Endothelial cell of umbilical vein (primary cell): ENCODE results near the gene LRRC41.

Experiments
- CTCF ChIP-seq, 2 donors: IDR thresholded peaks; 1 replicate in 1 of 2; 2 replicates in 1 of 2; pipeline ENCODE4 v1.5.1; 2011; ENCODE audit warnings: low read length in 2 of 2, mild to moderate bottlenecking in 2 of 2, moderate library complexity in 2 of 2, control low read depth in 1 of 2, inconsistent platforms in 1 of 2, low read depth in 1 of 2; ENCODE audit not compliant: insufficient read depth in 1 of 2; ENCODE audit errors: extremely low read depth in 1 of 2
- EZH2 ChIP-seq: IDR thresholded peaks from 2 replicates; pipeline ENCODE4 v1.6.1; 2012; ENCODE audit warnings: borderline replicate concordance, low read depth, mild to moderate bottlenecking, moderate library complexity, low read length, inconsistent platforms; ENCODE audit not compliant: severe bottlenecking
- GATA2 ChIP-seq: IDR thresholded peaks from 2 replicates; pipeline ENCODE4 v1.7.0; 2011; ENCODE audit warnings: low read depth, mild to moderate bottlenecking, moderate library complexity, mixed read lengths, low read length; ENCODE audit not compliant: insufficient read length, insufficient read depth
- JUN ChIP-seq: IDR thresholded peaks from 2 replicates; pipeline ENCODE4 v1.6.1; 2011; ENCODE audit warnings: borderline replicate concordance, low read depth; ENCODE audit not compliant: insufficient read length, insufficient read depth
- MAX ChIP-seq: IDR thresholded peaks from 2 replicates; pipeline ENCODE4 v1.6.1; 2011; ENCODE audit not compliant: insufficient read depth, insufficient read length
- MYC ChIP-seq: IDR thresholded peaks from one replicate; pipeline ENCODE4 v1.6.1; 2011; ENCODE audit warnings: mild to moderate bottlenecking, low read depth, low read length
- POLR2A ChIP-seq: IDR thresholded peaks from 2 replicates; pipeline ENCODE4 v1.6.1; 2012; ENCODE audit warnings: low read depth, mild to moderate bottlenecking, control low read depth, low read length
- POLR2AphosphoS5 ChIP-seq: IDR thresholded peaks from 2 replicates; pipeline ENCODE4 v1.6.1; 2012; ENCODE audit warnings: low read depth, mild to moderate bottlenecking, control low read depth, low read length, moderate library complexity; ENCODE audit not compliant: insufficient read depth

GRCh38 chr1:46309401-46310159, 6.2 kb upstream of the LRRC41 start:
- TF ChIP-seq CTCF (IDR thresholded peaks at IDR 0.05; ENCODE audit: extremely low read depth in 1 of 2, insufficient read depth in 1 of 2, low read depth in 1 of 2, low read length in 2 of 2) (no peak), POLR2AphosphoS5 (no peak), POLR2A (no peak), MYC (no peak), MAX (no peak), JUN (no peak), GATA2 (no peak), EZH2 (no peak)
